A549 (cell line): Measurements from ENCODE around the gene INTS7. TPM values are rescaled to one million over a fixed set of nuclear protein-coding genes. Genes with fewer than 3 reads are reported as not detected.

ENCODE experiments used
- ATAC-seq, 2 experiments: fragments of 200-7000 bp in 1 of 2; fragments of >200 bp in 1 of 2; cut with Nextera tagmentation in 1 of 2; cut with Tn5 transposase in 1 of 2; 3 replicates each; pipeline versions ENCODE4 v1.8.0 to v1.9.1; 2018 to 2020; ENCODE audit warnings: mild to moderate bottlenecking in 1 of 2, moderate library complexity in 1 of 2
- CTCF ChIA-PET: fragments of 300-600 bp; sonication (Branson Sonifier 250); formaldehyde crosslinking; extraction: SDS; loops from one replicate; lab custom pipeline; 2021; ENCODE audit warnings: antibody characterized with exemption, inconsistent platforms; lab: Yijun Ruan, JAX
- POLR2A ChIA-PET: fragments of 350-600 bp; formaldehyde crosslinking; extraction: SDS; loops from one replicate; lab custom pipeline; 2021; ENCODE audit warnings: antibody characterized with exemption, inconsistent platforms; lab: Yijun Ruan, JAX
- DNase-seq, 2 experiments: peaks; one replicate each; pipeline versions ENCODE4 v3.0.0 to v3.0.0-alpha.2; 2011 to 2016; ENCODE audit warnings: low read depth in 1 of 2, low spot score in 1 of 2
- FAIRE-seq: peaks from 2 replicates; lab custom pipeline; 2011; peaks lifted over from hg19 to GRCh38; lab: Jason Lieb, UNC
- H3K27ac ChIP-seq, 2 experiments: fragments of >200 bp; sonication (Bioruptor Twin); formaldehyde crosslinking; 3 replicates each; pipeline ENCODE4 v1.5.1; 2016 to 2017
- H3K4me1 ChIP-seq: fragments of >200 bp; sonication (Bioruptor Twin); formaldehyde crosslinking; 3 replicates; pipeline ENCODE4 v1.6.1; 2016
- H3K4me2 ChIP-seq: fragments of >200 bp; sonication (Bioruptor Twin); formaldehyde crosslinking; 3 replicates; pipeline ENCODE4 v1.6.1; 2016
- H3K4me3 ChIP-seq: fragments of >200 bp; sonication (Bioruptor Twin); formaldehyde crosslinking; 3 replicates; pipeline ENCODE4 v1.5.1; 2016
- H3K9me3 ChIP-seq: fragments of >200 bp; sonication (Bioruptor Twin); formaldehyde crosslinking; 3 replicates; pipeline ENCODE4 v1.6.1; 2016
- BHLHE40 ChIP-seq: IDR thresholded peaks from 2 replicates; pipeline ENCODE4 v1.6.1; 2012; ENCODE audit warnings: low read depth, low read length, inconsistent platforms
- CBX8 ChIP-seq: fragments of 200-600 bp; sonication (generic); IDR thresholded peaks from 2 replicates; pipeline ENCODE4 v1.6.1; 2016
- CEBPB ChIP-seq, 2 experiments: fragments of >200 bp in 1 of 2; sonication (Bioruptor Twin) in 1 of 2; formaldehyde crosslinking in 1 of 2; IDR thresholded peaks; 2 replicates each; pipeline ENCODE4 v1.6.1; 2012 to 2016
- EP300 ChIP-seq, 2 experiments: fragments of >200 bp; sonication (Bioruptor Twin); formaldehyde crosslinking; IDR thresholded peaks; 2 replicates in 1 of 2; 3 replicates in 1 of 2; pipeline ENCODE4 v1.6.1; 2016 to 2017
- FOSL2 ChIP-seq, 2 experiments: fragments of 450-650 bp in 1 of 2; fragments of >200 bp in 1 of 2; sonication (Bioruptor Twin) in 1 of 2; formaldehyde crosslinking; IDR thresholded peaks; 2 replicates each; pipeline versions ENCODE4 v1.5.0 to v1.6.1; 2016 to 2020; ENCODE audit warnings: mild to moderate bottlenecking in 1 of 2, moderate library complexity in 1 of 2
- GATA3 ChIP-seq: IDR thresholded peaks from 2 replicates; pipeline ENCODE4 v1.6.1; 2012; ENCODE audit warnings: borderline replicate concordance
- HDAC2 ChIP-seq: fragments of 200-600 bp; sonication (generic); IDR thresholded peaks from 2 replicates; pipeline ENCODE4 v1.6.1; 2016
- HOXA7 ChIP-seq: fragments of 250-450 bp; sonication (Bioruptor Pico); IDR thresholded peaks from 2 replicates; pipeline ENCODE4 v1.5.0; 2020; ENCODE audit warnings: mild to moderate bottlenecking, moderate library complexity
- HOXB5 ChIP-seq: fragments of 250-450 bp; sonication (Bioruptor Pico); IDR thresholded peaks from 2 replicates; pipeline ENCODE4 v1.5.0; 2020; ENCODE audit warnings: mild to moderate bottlenecking, moderate library complexity
- JUN ChIP-seq, 2 experiments: fragments of >200 bp; sonication (Bioruptor Twin); formaldehyde crosslinking; IDR thresholded peaks; 2 replicates in 1 of 2; 3 replicates in 1 of 2; pipeline ENCODE4 v1.6.1; 2016 to 2017
- KDM1A ChIP-seq: fragments of 200-600 bp; sonication (generic); IDR thresholded peaks from 2 replicates; pipeline ENCODE4 v1.6.1; 2016; ENCODE audit warnings: low read depth, mild to moderate bottlenecking
- MAFK ChIP-seq: fragments of 450-650 bp; IDR thresholded peaks from 2 replicates; pipeline ENCODE4 v1.6.1; 2014; ENCODE audit not compliant: partially characterized antibody
- MYC ChIP-seq: IDR thresholded peaks from 2 replicates; pipeline ENCODE4 v1.6.1; 2012; ENCODE audit warnings: mild to moderate bottlenecking, inconsistent platforms, low read length, improper control_type of control experiment, borderline replicate concordance
- NPAS2 ChIP-seq: fragments of 250-450 bp; sonication (Bioruptor Pico); IDR thresholded peaks from 2 replicates; pipeline ENCODE4 v1.8.0; 2022; ENCODE audit warnings: mild to moderate bottlenecking, moderate library complexity, borderline replicate concordance
- NR3C1 ChIP-seq: fragments of >200 bp; sonication (Bioruptor Twin); formaldehyde crosslinking; IDR thresholded peaks from 3 replicates; pipeline ENCODE4 v1.6.1; 2017
- PHF8 ChIP-seq: fragments of 200-600 bp; sonication (generic); IDR thresholded peaks from 2 replicates; pipeline ENCODE4 v1.6.1; 2016; ENCODE audit warnings: low read depth, mild to moderate bottlenecking, antibody characterized with exemption, moderate library complexity, borderline replicate concordance
- POLR2A ChIP-seq: IDR thresholded peaks from 2 replicates; pipeline ENCODE4 v1.6.1; 2012; ENCODE audit warnings: mild to moderate bottlenecking, low read length
- RNF2 ChIP-seq: fragments of 200-600 bp; sonication (generic); IDR thresholded peaks from 2 replicates; pipeline ENCODE4 v1.6.1; 2016; ENCODE audit warnings: low read depth, mild to moderate bottlenecking, antibody characterized with exemption, moderate library complexity, borderline replicate concordance
- ZNF302 ChIP-seq: fragments of 250-450 bp; sonication (Bioruptor Pico); IDR thresholded peaks from 2 replicates; pipeline ENCODE4 v1.9.0; 2021; ENCODE audit warnings: inconsistent platforms, mild to moderate bottlenecking, moderate library complexity
- ZSCAN20 ChIP-seq: fragments of 250-450 bp; sonication (Bioruptor Pico); IDR thresholded peaks from 2 replicates; pipeline ENCODE4 v1.8.0; 2022; ENCODE audit warnings: mild to moderate bottlenecking, moderate library complexity
- WGBS: methylation state at CpG from one replicate; pipeline ENCODE4 v1.1.6; 2017; ENCODE audit errors: missing lambda C conversion rate; 5-methylcytosine and 5-hydroxymethylcytosine counted together
- polyA plus RNA-seq, 4 experiments: library from polyadenylated mRNA; depleted of rRNA in 3 of 4; stranded (reverse); fragments of >200 nt; fragmentation: RNase III in 1 of 4; extraction: RNeasy Plus Mini Kit Qiagen cat#74134 plus additional on column Dnase treatment in 1 of 4; gene quantifications; 2 replicates in 3 of 4; 3 replicates in 1 of 4; pipeline ENCODE4 v1.2.3, GENCODE V29; 2011 to 2017
- TF ChIP-seq, protein P1 (sequence below): fragments of 250-450 bp; sonication (Bioruptor Pico); IDR thresholded peaks from 2 replicates; pipeline ENCODE4 v1.5.0; 2021; ENCODE audit warnings: mild to moderate bottlenecking, moderate library complexity, borderline replicate concordance

Gene INTS7
- polyA plus RNA-seq, 2 of the 4 experiments (the other 2 are of a cell fraction): 21.5 to 47.2 TPM

DNA sequence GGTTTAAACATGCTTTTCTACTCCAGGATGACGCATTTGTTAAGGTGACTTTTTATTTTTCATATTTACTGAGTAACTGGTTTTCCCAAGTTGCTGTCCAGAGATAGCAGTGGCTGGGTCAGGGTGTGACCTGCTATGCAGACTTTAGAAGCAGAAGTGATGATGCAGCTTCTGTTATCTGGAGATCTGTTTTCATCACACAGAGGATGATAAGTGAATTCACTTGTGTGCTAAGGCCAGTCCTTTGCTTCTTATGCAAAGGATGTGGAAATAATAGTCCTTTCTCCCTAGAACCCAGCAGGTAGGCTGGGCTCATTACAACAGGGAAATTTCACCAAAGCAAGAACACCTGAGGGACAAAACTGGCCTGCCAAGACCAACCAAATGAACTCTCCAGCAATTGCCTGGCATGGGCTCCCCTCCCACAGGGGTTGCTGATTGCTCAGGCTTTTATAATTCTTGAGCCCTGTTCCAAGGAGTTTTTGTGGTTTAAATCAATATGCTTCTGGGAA lies 107.0 kb downstream of the INTS7 start:
- H3K4me3 ChIP-seq: no peak overlapping the region
- ATAC-seq: peak; percentile 36 to 69; a peak in 5 of 6 replicates
- no peaks in the 10 kb centered on the region for H3K9me3 ChIP-seq
- H3K4me1 ChIP-seq: peaks cover 54% of the 10 kb centered on the region
- peak overlapping the region; percentile 65 for H3K4me2 ChIP-seq
- POLR2A ChIA-PET: interaction anchor here (0.8 to 1.5 kb wide), 3 partner anchors 8 to 17 kb away, joined by 3 to 5 read pairs (median 5); no protein-coding TSS in a partner anchor
- DNase-seq: peak in 1 of 2 experiments; percentile 89
- TF ChIP-seq EP300 (IDR thresholded peaks at IDR 0.05) (peak; percentile 40 to 67; a peak in 3 of 5 replicates), CBX8 (no peak), HOXA7 (no peak), FOSL2 (IDR thresholded peaks at IDR 0.05) (no peak), FOSL2 (CRISPR knock-in tag; IDR thresholded peaks at IDR 0.05) (peak; percentile 53), JUN (IDR thresholded peaks at IDR 0.05) (peak in 1 of 2 experiments; percentile 44; a peak in 1 of 5 replicates), CEBPB (IDR thresholded peaks at IDR 0.05) (0 out of 4 replicates have a peak, but pooled peaks of 1 of the 2 experiments have one; percentile 11), MAFK (peak; percentile 86), GATA3 (peak; percentile 80)
- 28% methylated on average over 1 of the region's 1 CpG for WGBS
- CTCF ChIA-PET: interaction anchor here (0.6 to 2.4 kb wide), 6 partner anchors 11 to 248 kb away, joined by 3 to 18 read pairs (median 4); no protein-coding TSS in a partner anchor
- FAIRE-seq: no peak
- peak overlapping the region; percentile 63 to 85 for H3K27ac ChIP-seq

DNA sequence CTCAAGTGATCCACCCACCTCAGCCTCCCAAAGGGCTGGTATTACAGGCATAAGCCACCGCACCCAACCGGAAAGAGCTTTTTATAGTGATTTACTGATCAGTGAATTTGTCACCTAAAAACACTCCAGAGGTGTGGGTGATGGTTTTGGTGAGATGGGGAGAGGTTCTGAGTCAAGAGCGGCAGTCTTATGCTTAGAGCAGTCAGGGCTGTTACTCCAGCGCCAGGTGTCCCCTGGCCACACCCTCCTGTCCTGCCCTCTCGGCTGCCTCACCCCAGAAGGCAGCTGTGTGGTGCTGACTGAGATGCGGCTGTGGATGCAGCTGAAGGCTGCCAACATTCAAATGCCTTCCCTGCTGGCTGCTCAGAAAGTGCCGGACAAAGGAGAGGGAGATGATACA lies 110.3 kb downstream of the INTS7 start:
- POLR2A ChIA-PET: no interaction called here
- CTCF ChIA-PET: interaction anchor here (1.0 to 1.8 kb wide), 3 partner anchors 9 to 110 kb away, joined by 4 to 12 read pairs (median 5); partner anchors contain the start of genes DTL and INTS7
- peak overlapping the region; percentile 48 to 95; a peak in 5 of 6 replicates for H3K27ac ChIP-seq
- no peak overlapping the region for H3K4me3 ChIP-seq
- TF ChIP-seq KDM1A (no peak), MYC (no peak), POLR2A (no peak), BHLHE40 (no peak), ZNF302 (CRISPR knock-in tag) (no peak), ZSCAN20 (no peak), HOXB5 (CRISPR knock-in tag) (no peak), NPAS2 (no peak), PHF8 (no peak), RNF2 (no peak), NR3C1 (no peak)
- TF ChIP-seq, protein P1, sequence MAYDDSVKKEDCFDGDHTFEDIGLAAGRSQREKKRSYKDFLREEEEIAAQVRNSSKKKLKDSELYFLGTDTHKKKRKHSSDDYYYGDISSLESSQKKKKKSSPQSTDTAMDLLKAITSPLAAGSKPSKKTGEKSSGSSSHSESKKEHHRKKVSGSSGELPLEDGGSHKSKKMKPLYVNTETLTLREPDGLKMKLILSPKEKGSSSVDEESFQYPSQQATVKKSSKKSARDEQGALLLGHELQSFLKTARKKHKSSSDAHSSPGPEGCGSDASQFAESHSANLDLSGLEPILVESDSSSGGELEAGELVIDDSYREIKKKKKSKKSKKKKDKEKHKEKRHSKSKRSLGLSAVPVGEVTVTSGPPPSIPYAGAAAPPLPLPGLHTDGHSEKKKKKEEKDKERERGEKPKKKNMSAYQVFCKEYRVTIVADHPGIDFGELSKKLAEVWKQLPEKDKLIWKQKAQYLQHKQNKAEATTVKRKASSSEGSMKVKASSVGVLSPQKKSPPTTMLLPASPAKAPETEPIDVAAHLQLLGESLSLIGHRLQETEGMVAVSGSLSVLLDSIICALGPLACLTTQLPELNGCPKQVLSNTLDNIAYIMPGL (CRISPR knock-in tag): no peak
- peaks cover 72% of the 10 kb centered on the region for H3K4me1 ChIP-seq
- FAIRE-seq (no peak), ATAC-seq (peak; percentile 41 to 56; a peak in 4 of 6 replicates), DNase-seq (peak in 1 of 2 experiments; percentile 65)
- 47% methylated on average over 5 of the region's 7 CpGs for WGBS
- no peaks in the 10 kb centered on the region for H3K9me3 ChIP-seq
- peak overlapping the region; percentile 52 for H3K4me2 ChIP-seq

DNA sequence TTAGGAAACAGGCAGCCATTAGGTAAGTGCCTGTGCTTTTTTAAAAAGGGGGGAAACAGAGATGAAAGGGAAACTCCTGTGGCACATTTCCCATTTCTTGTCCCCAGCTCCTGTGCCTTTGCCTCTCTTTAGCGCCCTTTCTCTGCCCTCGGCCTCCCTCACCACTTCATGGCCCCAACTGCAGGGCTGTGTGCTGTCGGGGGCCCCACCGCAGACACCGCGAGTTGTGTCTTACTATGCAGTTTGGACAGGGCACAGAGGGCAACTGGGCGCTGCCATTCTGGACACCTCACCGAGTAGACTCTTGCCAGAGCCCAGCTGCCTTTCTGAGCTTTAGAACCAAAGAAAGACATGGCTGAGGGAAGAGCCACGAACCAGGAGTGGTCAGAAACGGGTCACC lies 111.1 kb downstream of the INTS7 start:
- no peak for TF ChIP-seq HDAC2
- TF ChIP-seq, all 56 proteins: peak for 0
- Histone ChIP-seq H3K4me2 (no peak overlapping the region), H3K27ac (peak overlapping the region; percentile 48 to 95; a peak in 5 of 6 replicates), H3K4me3 (no peak overlapping the region), H3K4me1 (peaks cover 72% of the 10 kb centered on the region), H3K9me3 (no peaks in the 10 kb centered on the region)
- POLR2A ChIA-PET: no interaction called here
- CTCF ChIA-PET: interaction anchor here (0.8 to 1.8 kb wide), 5 partner anchors 10 to 229 kb away, joined by 3 to 12 read pairs (median 4); partner anchors contain the start of genes DTL and INTS7
- ATAC-seq (no peak), DNase-seq (no peak), FAIRE-seq (no peak)
- 82% methylated on average over 10 of the region's 10 CpGs for WGBS
